GM08714 (cell line): ENCODE results near the gene SELENOH.

Experiments used
- H3K4me3 ChIP-seq: fragments of 200-500 bp; sonication (Bioruptor generic); 2 replicates; pipeline ENCODE4 v1.5.1; 2014; ENCODE audit warnings: mild to moderate bottlenecking, low read length, inconsistent platforms
- ZNF274 ChIP-seq: IDR thresholded peaks from 2 replicates; pipeline ENCODE4 v1.6.1; 2012; ENCODE audit warnings: mild to moderate bottlenecking, low read depth, low read length

Gene SELENOH

DNA sequence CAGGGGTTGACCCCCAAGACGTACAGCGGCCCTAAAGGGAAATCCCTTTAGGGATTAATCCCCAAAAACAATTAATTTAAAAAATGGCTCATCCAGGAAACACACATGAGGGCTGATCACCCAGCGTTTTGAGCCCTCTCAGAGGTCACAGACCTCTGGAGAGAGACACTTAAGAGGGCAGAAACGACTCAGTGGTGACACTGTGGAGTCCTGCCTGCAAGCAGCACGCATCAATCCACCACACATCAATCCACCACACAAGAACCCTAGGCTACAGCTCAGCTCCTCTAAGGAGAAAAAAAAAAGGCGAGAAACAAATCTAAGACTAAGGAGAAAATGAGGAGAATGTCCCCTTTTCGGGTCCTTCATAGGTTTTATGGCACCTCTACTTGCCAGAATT, 12.5 kb upstream of the SELENOH start:
- no peak for TF ChIP-seq ZNF274
- H3K4me3 ChIP-seq, result no peak overlapping the region

DNA sequence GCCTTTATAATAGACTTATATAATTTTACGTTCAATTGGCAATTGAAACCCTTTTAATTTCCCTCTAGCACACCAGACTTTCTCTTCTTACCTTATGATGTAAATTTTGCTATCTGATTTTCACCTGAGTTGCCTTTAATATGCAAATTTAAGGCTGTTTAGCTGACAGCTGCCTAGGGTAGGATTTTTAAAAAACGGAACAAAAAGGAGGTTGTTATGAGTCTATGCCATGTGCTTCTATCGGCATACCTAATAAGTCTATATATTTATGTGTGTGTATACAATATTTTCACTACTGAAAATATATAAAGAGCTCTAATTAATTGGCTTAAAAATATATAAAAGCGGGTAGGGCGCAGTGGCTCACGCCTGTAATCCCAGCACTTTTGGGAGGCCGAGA, 11.8 kb upstream of the SELENOH start:
- TF ChIP-seq ZNF274, result no peak
- H3K4me3 ChIP-seq, result no peak overlapping the region

DNA sequence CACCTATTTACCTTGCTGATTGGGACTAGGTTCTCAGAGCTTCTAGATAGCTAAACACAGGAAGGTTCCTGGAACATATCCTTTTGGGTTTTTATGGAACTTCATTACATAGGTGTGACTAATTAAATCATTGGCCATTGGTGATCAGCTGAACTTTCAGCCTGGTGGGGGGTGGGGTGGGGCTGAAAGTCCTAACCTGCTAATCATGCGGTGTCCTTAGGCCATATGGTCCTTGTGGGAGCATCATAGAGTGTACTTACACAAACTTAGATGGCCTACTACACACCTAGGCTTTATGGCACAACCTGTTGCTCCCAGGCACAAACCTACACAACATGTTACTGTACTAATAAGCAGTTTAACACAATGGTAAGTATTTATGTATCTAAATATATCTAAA, 8.6 kb upstream of the SELENOH start:
- TF ChIP-seq ZNF274, result no peak
- H3K4me3 ChIP-seq, result no peak overlapping the region

DNA sequence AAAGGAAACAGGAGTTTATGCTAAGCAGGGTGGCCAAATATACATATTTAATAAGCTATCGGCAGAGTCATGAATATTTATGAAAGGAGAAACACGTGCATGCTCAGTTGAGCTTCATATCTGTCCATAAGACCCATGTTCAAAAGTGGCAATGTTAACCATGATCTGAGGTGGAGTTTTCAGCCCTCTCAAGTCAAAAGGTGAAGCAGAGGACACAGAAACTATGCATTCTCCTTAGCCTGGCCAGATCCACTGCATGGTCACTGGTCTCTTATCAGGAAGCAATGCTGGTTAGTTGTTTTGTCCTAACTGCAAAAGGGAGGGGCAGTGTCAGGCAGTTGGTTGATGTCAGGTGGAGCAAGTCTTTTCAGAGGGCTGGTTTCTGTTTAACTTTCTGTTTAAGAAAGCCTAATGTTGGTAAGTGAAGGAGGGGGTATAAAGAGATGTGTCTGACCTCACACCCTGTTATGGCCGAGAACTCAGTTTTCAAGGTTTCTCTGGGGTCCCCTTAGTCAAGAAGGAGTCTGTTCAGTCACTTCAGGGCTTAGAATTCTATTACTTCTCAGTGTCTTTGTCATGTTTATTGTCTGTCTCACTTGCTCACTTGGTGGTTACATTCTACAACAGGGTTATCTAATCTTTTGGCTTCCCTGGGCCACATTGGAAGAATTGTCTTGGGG, 5.5 kb upstream of the SELENOH start:
- H3K4me3 ChIP-seq, result no peak overlapping the region
- TF ChIP-seq ZNF274, result no peak

DNA sequence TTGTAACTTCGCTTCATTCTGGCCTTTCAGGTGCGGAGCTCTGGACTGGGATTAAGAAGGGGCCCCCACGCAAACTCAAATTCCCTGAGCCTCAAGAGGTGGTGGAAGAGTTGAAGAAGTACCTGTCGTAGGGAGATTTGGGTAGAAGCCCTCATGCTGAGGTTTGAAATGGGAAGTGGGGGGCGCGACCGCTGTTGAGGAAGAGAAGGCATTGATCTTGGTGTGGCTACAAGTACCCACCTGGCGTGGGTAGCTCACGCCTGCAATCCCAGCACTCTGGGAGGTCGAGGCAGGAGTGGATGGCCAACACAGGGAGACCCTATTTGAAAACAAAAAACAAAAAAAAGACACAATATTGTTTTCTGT, 779 bp downstream of the SELENOH start:
- H3K4me3 ChIP-seq, result peak overlapping the region; percentile 71
- TF ChIP-seq ZNF274, result no peak

DNA sequence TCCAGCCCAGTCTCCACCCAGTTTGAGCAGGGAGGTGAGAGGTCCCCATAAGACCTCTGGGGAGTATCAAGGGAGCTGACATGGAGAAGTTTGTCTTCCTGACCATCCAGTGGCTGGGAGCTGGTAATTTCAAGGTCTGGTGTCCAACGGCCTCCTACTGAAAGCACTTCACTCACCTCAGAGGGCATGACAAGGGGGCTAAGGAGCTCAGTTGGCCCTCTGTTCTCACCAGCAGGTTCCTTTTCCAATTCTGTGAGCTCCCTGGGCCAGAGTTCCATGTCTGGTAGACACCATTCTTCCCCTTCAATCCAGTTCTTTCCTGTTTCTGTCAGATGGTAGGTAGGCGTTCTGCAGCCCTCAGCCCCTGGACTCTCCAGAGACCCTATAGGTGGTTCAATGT, 3.1 kb downstream of the SELENOH start:
- no peak overlapping the region for H3K4me3 ChIP-seq
- TF ChIP-seq ZNF274, result no peak

DNA sequence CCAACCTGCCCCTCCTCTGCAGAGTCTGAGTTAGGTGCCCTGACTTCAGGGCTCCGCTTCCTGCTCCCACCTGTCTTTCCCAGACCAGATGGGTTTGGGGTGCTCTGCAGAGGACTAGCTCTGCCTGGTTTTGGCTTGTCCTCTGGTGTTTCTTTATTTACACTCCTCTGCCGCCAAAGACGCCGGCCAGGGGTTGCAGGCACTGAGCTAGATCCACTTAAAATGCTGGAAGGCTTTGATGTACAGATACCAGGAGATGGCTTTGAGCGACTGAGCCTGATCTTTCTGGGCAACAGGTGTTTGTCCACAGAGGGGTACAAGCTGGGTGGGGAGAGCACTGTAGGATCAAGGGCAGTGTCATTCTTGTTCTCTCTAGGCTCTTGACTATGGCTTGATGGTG, 3.9 kb downstream of the SELENOH start:
- H3K4me3 ChIP-seq, result no peak overlapping the region
- TF ChIP-seq ZNF274, result no peak

DNA sequence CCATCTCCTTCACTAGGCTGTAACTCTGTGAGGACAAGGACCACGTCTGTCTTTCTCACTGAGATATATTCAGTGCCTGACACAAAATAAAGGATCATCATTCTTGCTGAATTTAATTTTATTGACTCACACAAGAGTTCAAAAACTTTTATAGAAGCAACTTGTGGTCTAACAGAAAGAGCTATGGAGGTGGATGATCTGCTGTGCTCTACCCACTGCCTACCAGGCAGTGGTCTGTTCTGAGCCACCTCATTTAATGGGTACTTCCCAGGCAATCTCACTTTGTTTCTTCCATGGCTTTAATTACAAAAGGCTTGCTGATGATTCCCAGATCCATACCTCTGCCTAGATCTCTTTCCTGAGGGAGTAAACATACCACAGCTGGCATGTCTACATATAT, 5.6 kb downstream of the SELENOH start:
- TF ChIP-seq ZNF274, result no peak
- H3K4me3 ChIP-seq, result no peak overlapping the region

DNA sequence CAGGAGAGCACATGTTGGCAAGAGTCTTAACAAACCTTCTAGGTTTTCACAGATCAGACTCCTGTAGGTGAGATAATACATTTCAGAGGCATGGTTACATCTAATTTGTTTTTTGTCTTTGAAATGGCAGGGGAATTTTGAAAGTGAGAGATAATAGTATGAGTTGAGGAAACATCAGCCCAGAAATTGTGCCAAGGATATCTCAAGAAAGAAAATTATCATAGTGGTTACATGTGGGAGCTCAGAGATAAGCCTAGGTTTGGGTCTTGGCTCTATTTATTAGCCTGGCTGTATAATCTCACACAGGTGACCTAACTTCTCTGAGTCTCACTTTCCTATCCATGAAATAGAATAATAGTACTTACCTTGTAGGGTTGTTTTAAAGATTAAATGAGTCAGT, 9.9 kb downstream of the SELENOH start:
- H3K4me3 ChIP-seq, result no peak overlapping the region
- TF ChIP-seq ZNF274, result no peak

DNA sequence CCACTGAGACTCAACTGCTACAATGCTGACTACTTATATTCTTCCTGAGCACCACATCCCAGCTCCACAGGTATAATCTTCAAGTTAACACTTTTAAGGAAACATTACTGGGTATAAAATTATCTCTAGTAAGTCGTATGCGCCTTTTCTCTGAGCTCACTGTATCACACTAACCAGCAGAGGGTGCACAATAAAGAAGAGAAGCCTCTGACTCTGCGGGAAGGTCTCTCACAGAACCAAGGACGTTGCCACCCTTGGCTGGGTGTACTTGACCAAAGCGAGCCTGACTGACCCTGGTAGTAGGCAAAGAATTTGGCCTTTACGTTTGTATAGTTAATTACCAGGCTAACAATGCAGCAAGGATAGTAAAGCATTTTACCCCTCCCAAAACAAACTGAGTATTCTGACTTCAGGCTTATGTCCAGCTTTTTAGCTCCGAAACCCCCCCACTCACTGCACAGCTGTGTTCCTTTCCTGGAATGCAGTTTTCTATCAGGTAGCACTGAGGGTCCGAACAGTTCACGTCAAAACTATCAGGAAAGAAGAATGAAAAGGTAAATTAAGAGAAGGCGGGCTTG, 10.5 kb downstream of the SELENOH start, which contains the start of gene BTBD18:
Gene BTBD18, minus strand, starts transcription at position 144 of the 578 bp plus-strand sequence. CDS start 631 bp downstream, outside the sequence.
- TF ChIP-seq ZNF274, result no peak
- no peak within 1 kb of the TSS for H3K4me3 ChIP-seq

DNA sequence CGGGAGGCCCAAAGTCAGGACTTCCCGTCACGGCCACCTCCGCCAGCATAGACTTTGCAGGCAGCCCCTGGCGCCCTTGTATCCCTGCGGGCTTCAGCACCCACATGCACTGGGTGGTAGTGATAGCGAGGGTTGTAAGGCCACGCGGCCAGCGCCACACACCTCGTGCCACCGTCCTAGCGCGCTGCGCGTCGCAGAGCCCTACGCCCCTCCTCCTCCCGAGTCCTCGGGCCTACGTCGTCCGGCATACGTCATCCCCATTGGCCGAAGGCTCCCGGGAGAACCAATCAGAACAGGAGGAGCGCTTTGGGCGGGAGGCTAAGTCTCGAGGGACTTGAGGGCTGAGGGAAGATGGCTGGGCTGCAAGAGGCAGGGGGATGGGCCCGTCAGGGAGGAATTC, 11.7 kb downstream of the SELENOH start:
- TF ChIP-seq ZNF274, result no peak
- no peak overlapping the region for H3K4me3 ChIP-seq

DNA sequence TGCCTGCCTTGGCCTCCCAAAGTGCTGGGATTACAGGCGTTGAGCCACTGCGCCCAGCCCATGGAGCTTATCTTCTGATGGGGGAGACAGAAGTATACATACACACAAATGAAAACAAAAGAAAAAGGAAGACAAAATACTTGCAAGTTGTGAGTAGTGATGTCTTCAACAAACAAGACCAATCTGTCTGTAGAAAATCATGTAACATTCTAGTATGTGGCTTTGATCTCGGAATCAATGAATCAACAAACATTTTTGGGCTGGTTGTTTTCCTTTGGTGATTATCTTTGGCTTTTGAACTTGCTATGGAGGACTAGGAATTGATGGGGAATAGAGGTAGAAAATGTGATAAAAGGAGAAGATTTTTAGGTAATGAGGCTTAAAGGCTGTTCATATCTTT, 16.9 kb downstream of the SELENOH start:
- no peak for TF ChIP-seq ZNF274
- H3K4me3 ChIP-seq, result no peak overlapping the region

DNA sequence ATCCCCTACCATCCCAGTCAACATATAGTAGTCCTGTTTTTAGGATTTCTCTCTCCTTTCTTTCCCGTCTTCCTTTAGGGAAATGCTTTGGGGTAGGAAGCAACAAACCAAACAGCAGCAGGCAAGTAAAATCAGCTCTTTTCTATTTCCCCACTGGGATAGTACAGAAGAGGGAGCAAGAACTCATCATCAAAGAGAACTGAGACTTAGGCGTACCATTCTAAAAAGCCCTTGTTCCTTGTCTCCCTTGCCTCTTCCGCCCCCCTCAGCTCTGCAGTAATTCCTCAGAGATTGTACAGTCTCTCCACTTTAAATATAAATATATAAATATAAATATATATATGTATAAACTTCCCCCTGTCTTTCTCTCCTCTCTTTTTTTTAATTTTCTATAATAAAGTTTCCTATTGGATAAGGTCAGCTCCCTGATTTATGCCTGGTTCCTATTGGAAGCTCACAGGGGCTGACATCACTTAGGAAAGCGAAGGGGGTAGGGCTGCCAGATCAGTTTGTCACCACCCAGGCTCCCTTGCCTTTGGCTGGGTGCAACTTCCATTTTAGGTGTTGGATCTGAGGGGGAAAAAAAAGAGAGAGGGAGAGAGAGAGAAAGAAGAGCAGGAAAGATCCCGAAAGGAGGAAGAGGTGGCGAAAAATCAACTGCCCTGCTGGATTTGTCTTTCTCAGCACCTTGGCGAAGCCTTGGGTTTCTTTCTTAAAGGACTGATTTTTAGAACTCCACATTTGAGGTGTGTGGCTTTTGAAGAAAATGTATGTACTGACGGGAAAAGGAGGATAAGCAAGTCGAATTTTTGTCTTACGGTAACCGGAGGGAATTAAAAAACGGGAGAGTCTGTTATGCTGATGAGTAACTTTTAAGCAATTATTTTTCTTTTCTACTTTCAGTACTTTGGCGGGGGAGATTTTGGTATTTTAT, 20.3 kb downstream of the SELENOH start, which contains the start of gene CTNND1:
Gene CTNND1, plus strand, starts transcription at position 502 of the 934 bp plus-strand sequence. CDS start 29,677 bp downstream, outside the sequence.
- H3K4me3 ChIP-seq, result peak within 1 kb of the TSS; percentile 100

DNA sequence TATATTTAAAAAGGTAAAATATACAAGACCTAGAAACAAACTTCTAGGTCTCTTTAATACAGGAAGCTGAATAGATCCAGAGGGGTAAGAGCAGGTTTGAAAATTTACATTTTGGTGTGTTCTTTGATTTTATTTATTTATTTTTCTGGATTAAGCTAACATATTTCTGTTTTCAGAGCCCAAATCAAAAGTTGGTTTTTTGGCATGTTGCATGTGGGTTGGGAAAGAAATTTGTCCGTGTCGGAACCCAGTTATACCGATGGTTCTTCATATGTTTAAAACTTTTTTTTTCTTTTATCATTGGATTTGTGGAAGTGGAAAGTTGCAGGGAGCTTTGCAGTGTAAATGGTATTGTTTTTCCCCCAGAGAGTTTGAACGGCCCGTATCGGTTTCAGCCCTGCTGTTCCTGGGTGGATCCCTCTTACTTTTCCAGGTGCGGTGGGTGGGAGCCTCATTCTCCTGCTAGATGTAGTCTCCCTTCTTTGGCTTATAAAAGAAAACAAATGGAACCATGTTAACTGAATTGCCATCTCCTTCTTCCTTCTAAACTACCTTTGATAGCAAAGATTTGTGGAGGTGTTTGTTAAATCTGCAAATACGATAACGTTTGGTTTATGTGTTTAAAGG, 21.1 kb downstream of the SELENOH start:
- peak overlapping the region; percentile 100 for H3K4me3 ChIP-seq
- no peak for TF ChIP-seq ZNF274

More for the DNA sequence above, 20.3 kb downstream of the SELENOH start, which contains the start of gene CTNND1:
- TF ChIP-seq ZNF274, result no peak
